IMR-90 (cell line): Measurements from ENCODE around the gene GPC6. TPM values are rescaled to one million over a fixed set of nuclear protein-coding genes. Genes with fewer than 3 reads are reported as not detected.

ENCODE experiments used
- ATAC-seq: fragments of 200-7000 bp; cut with Tn5 transposase; 2 replicates; pipeline ENCODE4 v1.9.1; 2020; ENCODE audit warnings: low read depth, mild to moderate bottlenecking, moderate library complexity
- BruUV-seq: library from RNA; stranded (reverse); fragments of 400-500 nt; replicated peaks from 2 replicates; lab custom pipeline; 2021; lab: Mats Ljungman, UMichigan
- CTCF ChIA-PET: fragments of 300-600 bp; formaldehyde crosslinking; extraction: SDS; loops from one replicate; lab custom pipeline; 2021; ENCODE audit warnings: antibody characterized with exemption; lab: Yijun Ruan, JAX
- POLR2A ChIA-PET: fragments of 300-600 bp; sonication (Branson Sonifier 250); formaldehyde crosslinking; loops from one replicate; lab custom pipeline; 2022; ENCODE audit warnings: antibody characterized with exemption; ENCODE audit not compliant: unreplicated experiment; lab: Charles Lee
- DNase-seq: peaks from one replicate; pipeline ENCODE4 v3.0.0; 2013
- H2AFZ ChIP-seq: replicated peaks from 2 replicates; pipeline ENCODE3; 2013; ENCODE audit warnings: low read length, mild to moderate bottlenecking; ENCODE audit not compliant: poor library complexity
- H2AK5ac ChIP-seq: 2 replicates; pipeline ENCODE4 v1.6.1; 2013; ENCODE audit warnings: low read depth, low read length, inconsistent platforms
- H2AK9ac ChIP-seq: replicated peaks from 2 replicates; pipeline ENCODE3; 2013; ENCODE audit warnings: mild to moderate bottlenecking, low read depth, low read length, moderate library complexity; ENCODE audit not compliant: poor library complexity
- H2BK120ac ChIP-seq: 2 replicates; pipeline ENCODE4 v1.6.1; 2013; ENCODE audit warnings: low read depth, low read length, inconsistent platforms
- H2BK15ac ChIP-seq: 3 replicates; pipeline ENCODE4 v1.6.1; 2013; ENCODE audit warnings: low read depth, low read length, inconsistent platforms
- H2BK20ac ChIP-seq: 2 replicates; pipeline ENCODE4 v1.6.1; 2013; ENCODE audit warnings: low read depth, mild to moderate bottlenecking, inconsistent platforms, low read length, moderate library complexity
- H2BK5ac ChIP-seq: 2 replicates; pipeline ENCODE4 v1.6.1; 2013; ENCODE audit warnings: mild to moderate bottlenecking, low read depth, low read length, inconsistent platforms; ENCODE audit not compliant: poor library complexity, severe bottlenecking
- H3K14ac ChIP-seq: replicated peaks from 2 replicates; pipeline ENCODE4 v1.6.1; 2013; ENCODE audit warnings: low read depth, low read length, inconsistent platforms
- H3K18ac ChIP-seq: 2 replicates; pipeline ENCODE4 v1.6.1; 2013; ENCODE audit warnings: low read depth, low read length, control low read depth
- H3K23ac ChIP-seq: 2 replicates; pipeline ENCODE4 v1.6.1; 2013; ENCODE audit warnings: low read depth, low read length, inconsistent platforms
- H3K27ac ChIP-seq: 2 replicates; pipeline ENCODE4 v1.5.1; 2013; ENCODE audit warnings: mild to moderate bottlenecking, control low read depth, low read length; ENCODE audit not compliant: insufficient read depth
- H3K27me3 ChIP-seq: 2 replicates; pipeline ENCODE4 v1.6.1; 2013; ENCODE audit warnings: low read length; ENCODE audit not compliant: control insufficient read depth, insufficient read depth
- H3K36me3 ChIP-seq: 2 replicates; pipeline ENCODE4 v1.6.1; 2013; ENCODE audit warnings: low read length, mixed read lengths; ENCODE audit not compliant: control insufficient read depth, insufficient read depth
- H3K4ac ChIP-seq: 2 replicates; pipeline ENCODE4 v1.6.1; 2013; ENCODE audit warnings: low read depth, low read length, inconsistent platforms
- H3K4me1 ChIP-seq: 2 replicates; pipeline ENCODE4 v1.6.1; 2013; ENCODE audit warnings: low read length, mixed read lengths; ENCODE audit not compliant: control insufficient read depth, insufficient read depth
- H3K4me2 ChIP-seq: 2 replicates; pipeline ENCODE4 v1.6.1; 2013; ENCODE audit warnings: low read depth, mild to moderate bottlenecking, control low read depth, low read length, moderate library complexity
- H3K4me3 ChIP-seq: 2 replicates; pipeline ENCODE4 v1.5.1; 2013; ENCODE audit warnings: low read depth, mild to moderate bottlenecking, control low read depth, low read length, moderate library complexity; ENCODE audit not compliant: insufficient read depth
- H3K56ac ChIP-seq: 2 replicates; pipeline ENCODE4 v1.6.1; 2013; ENCODE audit warnings: low read length, inconsistent platforms; ENCODE audit not compliant: insufficient read depth; ENCODE audit errors: extremely low read depth
- H3K79me1 ChIP-seq, 2 experiments: 2 replicates each; pipeline ENCODE4 v1.6.1; 2013; ENCODE audit warnings: low read length in 2 of 2, inconsistent platforms in 1 of 2, low read depth in 1 of 2
- H3K9ac ChIP-seq: 2 replicates; pipeline ENCODE4 v1.6.1; 2013; ENCODE audit warnings: low read depth, low read length, control low read depth
- H3K9me1 ChIP-seq: 2 replicates; pipeline ENCODE4 v1.6.1; 2013; ENCODE audit warnings: low read length, inconsistent platforms; ENCODE audit not compliant: insufficient read depth
- H3K9me3 ChIP-seq: 2 replicates; pipeline ENCODE4 v1.6.1; 2013; ENCODE audit warnings: low read length; ENCODE audit not compliant: control insufficient read depth, insufficient read depth
- H4K20me1 ChIP-seq: 2 replicates; pipeline ENCODE4 v1.6.1; 2013; ENCODE audit warnings: low read length, inconsistent platforms; ENCODE audit not compliant: insufficient read depth
- H4K5ac ChIP-seq: 2 replicates; pipeline ENCODE4 v1.6.1; 2013; ENCODE audit warnings: mild to moderate bottlenecking, low read depth, low read length, control low read depth
- H4K8ac ChIP-seq, 2 experiments: 2 replicates each; pipeline ENCODE4 v1.6.1; 2013; ENCODE audit warnings: low read depth in 2 of 2, low read length in 2 of 2, control low read depth in 1 of 2, inconsistent platforms in 1 of 2
- H4K91ac ChIP-seq: 2 replicates; pipeline ENCODE4 v1.6.1; 2013; ENCODE audit warnings: low read depth, low read length, inconsistent platforms; ENCODE audit not compliant: insufficient read depth
- CEBPB ChIP-seq: IDR thresholded peaks from 2 replicates; pipeline ENCODE4 v1.6.1; 2012; ENCODE audit warnings: low read depth, low read length, improper control_type of control experiment
- CHD1 ChIP-seq: IDR thresholded peaks from 2 replicates; pipeline ENCODE4 v1.6.1; 2012; ENCODE audit warnings: low read depth, low read length, improper control_type of control experiment
- MAFK ChIP-seq: IDR thresholded peaks from 2 replicates; pipeline ENCODE4 v1.6.1; 2012; ENCODE audit warnings: low read depth, low read length, improper control_type of control experiment
- MAZ ChIP-seq: IDR thresholded peaks from 2 replicates; pipeline ENCODE4 v1.6.1; 2012; ENCODE audit warnings: low read depth, mild to moderate bottlenecking, low read length, improper control_type of control experiment, moderate library complexity, borderline replicate concordance
- MXI1 ChIP-seq: IDR thresholded peaks from 2 replicates; pipeline ENCODE4 v1.6.1; 2012; ENCODE audit warnings: low read depth, mild to moderate bottlenecking, low read length, moderate library complexity, borderline replicate concordance
- NFE2L2 ChIP-seq: fragments of 150-350 bp; IDR thresholded peaks from 2 replicates; pipeline ENCODE4 v1.6.1; 2016; ENCODE audit warnings: low read depth, mild to moderate bottlenecking, low read length
- SMC3 ChIP-seq: fragments of 150-350 bp; IDR thresholded peaks from 2 replicates; pipeline ENCODE4 v1.6.1; 2016; ENCODE audit warnings: low read depth, mild to moderate bottlenecking, antibody characterized with exemption, low read length, moderate library complexity
- WGBS, 2 experiments: methylation state at CpG; one replicate each; pipeline versions ENCODE4 v1.1.5 to v1.1.7; 2013; ENCODE audit warnings: missing lambda C conversion rate in 2 of 2; ENCODE audit not compliant: insufficient read length in 1 of 2; ENCODE audit errors: extremely low coverage in 2 of 2; 5-methylcytosine and 5-hydroxymethylcytosine counted together
- dilution Hi-C: fragments of 300-500 bp; cut with HindIII; formaldehyde crosslinking; loops from one replicate; pipeline ENCODE4 v1.14.3; 2018; ENCODE audit warnings: low sequenced_read_pairs; ENCODE audit not compliant: unreplicated experiment
- in situ Hi-C: fragments of 300-500 bp; cut with MboI; formaldehyde crosslinking; loops from 3 replicates; pipeline ENCODE4 v1.14.3; 2019; ENCODE audit warnings: low sequenced_read_pairs, inconsistent platforms, mixed read lengths
- intact Hi-C: fragments of 100-400 bp; cut with micrococcal nuclease; formaldehyde crosslinking; loops from 2 replicates; pipeline ENCODE4 v1.10.0; 2022
- polyA plus RNA-seq, 3 experiments: library from polyadenylated mRNA; depleted of rRNA; stranded (reverse); fragments of >200 nt; gene quantifications; 2 replicates each; pipeline ENCODE4 v1.2.3, GENCODE V29; 2012; ENCODE audit warnings: low replicate concordance in 1 of 3
- total RNA-seq: library from RNA; depleted of rRNA; stranded (reverse); fragments of >200 nt; gene quantifications from 2 replicates; pipeline ENCODE4 v1.2.3, GENCODE V29; 2012
- TF ChIP-seq, protein P1 (sequence below): fragments of 150-350 bp; IDR thresholded peaks from 2 replicates; pipeline ENCODE4 v1.6.1; 2017; ENCODE audit warnings: mild to moderate bottlenecking, antibody characterized with exemption, low read length, low read depth

Gene GPC6
- total and polyA plus RNA-seq, 2 of the 4 experiments (the other 2 are of a cell fraction): 14.9 to 39.4 TPM

DNA sequence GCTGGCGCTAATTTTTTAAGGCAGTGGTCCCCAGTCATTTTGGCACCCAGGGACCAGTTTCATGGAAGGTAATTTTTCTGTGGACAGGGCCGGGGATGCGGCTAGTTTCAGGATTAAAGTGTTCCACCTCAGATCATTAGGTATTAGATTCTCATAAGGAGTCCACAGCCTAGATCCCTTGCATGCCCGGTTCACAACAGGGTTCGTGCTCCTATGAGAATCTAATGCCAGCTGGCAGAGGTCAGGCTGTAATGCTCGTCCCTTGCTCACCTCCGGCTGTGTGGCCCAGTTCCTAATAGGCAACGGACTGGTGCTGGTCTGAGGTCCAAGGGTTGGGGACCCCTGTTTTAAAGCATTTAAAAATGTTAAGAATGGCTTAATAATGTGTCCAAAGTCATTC, 54.1 kb downstream of the GPC6 start:
- H3K9me3 ChIP-seq: no peaks in the 10 kb centered on the region
- no peaks in the 10 kb centered on the region for H3K4me1 ChIP-seq
- WGBS, 2 experiments: 95% methylated on average over 8 of the region's 8 CpGs; no CpG with 5 or more reads in 1 of the 2 experiments
- no peak overlapping the region for H2AK9ac ChIP-seq
- no peaks in the 10 kb centered on the region for H4K20me1 ChIP-seq
- no peak overlapping the region for H2AFZ ChIP-seq
- H2BK120ac ChIP-seq: no peak overlapping the region
- no peak overlapping the region for H4K5ac ChIP-seq
- H3K9ac ChIP-seq: no peak overlapping the region
- ATAC-seq (no peak), DNase-seq (no peak)
- H4K91ac ChIP-seq: no peak overlapping the region
- H3K14ac ChIP-seq: no peak overlapping the region
- no peaks in the 10 kb centered on the region for H3K27me3 ChIP-seq
- H3K4me2 ChIP-seq: no peak overlapping the region
- H4K8ac ChIP-seq: no peak overlapping the region
- H3K79me1 ChIP-seq: peaks cover 0 to 2% of the 10 kb centered on the region in 2 experiments; a peak in 1 of 4 replicates
- peaks cover 2% of the 10 kb centered on the region; the same call in 1 of the 2 replicates for H3K9me1 ChIP-seq
- no peak overlapping the region for H3K56ac ChIP-seq
- no peak for TF ChIP-seq MAFK
- no peak for TF ChIP-seq MAZ
- TF ChIP-seq NFE2L2: no peak
- no peak for TF ChIP-seq MXI1
- TF ChIP-seq SMC3: no peak
- TF ChIP-seq CHD1: no peak
- no peak for TF ChIP-seq CEBPB
- TF ChIP-seq, protein P1, sequence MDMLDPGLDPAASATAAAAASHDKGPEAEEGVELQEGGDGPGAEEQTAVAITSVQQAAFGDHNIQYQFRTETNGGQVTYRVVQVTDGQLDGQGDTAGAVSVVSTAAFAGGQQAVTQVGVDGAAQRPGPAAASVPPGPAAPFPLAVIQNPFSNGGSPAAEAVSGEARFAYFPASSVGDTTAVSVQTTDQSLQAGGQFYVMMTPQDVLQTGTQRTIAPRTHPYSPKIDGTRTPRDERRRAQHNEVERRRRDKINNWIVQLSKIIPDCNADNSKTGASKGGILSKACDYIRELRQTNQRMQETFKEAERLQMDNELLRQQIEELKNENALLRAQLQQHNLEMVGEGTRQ: no peak
- no peak overlapping the region for H3K27ac ChIP-seq
- in situ Hi-C loops: no loop called here
- H3K4ac ChIP-seq: no peak overlapping the region
- no peak overlapping the region for H3K23ac ChIP-seq
- ChIA-PET CTCF (no interaction called here), POLR2A (no interaction called here)
- H3K36me3 ChIP-seq: no peaks in the 10 kb centered on the region
- H2BK5ac ChIP-seq: no peak overlapping the region
- H3K4me3 ChIP-seq: no peak overlapping the region
- no peak overlapping the region for H2BK20ac ChIP-seq
- no peak overlapping the region for H2BK15ac ChIP-seq
- no peak overlapping the region for H2AK5ac ChIP-seq
- BruUV-seq: no TSS peak
- H3K18ac ChIP-seq: no peak overlapping the region
- intact Hi-C loops: no loop called here
- dilution Hi-C loops: no loop called here
